IMR-90 (cell line): ENCODE measurements around the gene AGK. TPM values are rescaled to one million over a fixed set of nuclear protein-coding genes. Genes with fewer than 3 reads are reported as not detected.

Experiments used
- ATAC-seq: fragments of 200-7000 bp; cut with Tn5 transposase; 2 replicates; pipeline ENCODE4 v1.9.1; 2020; ENCODE audit warnings: low read depth, mild to moderate bottlenecking, moderate library complexity
- BruUV-seq: library from RNA; stranded (reverse); fragments of 400-500 nt; replicated peaks from 2 replicates; lab custom pipeline; 2021; lab: Mats Ljungman, UMichigan
- CTCF ChIA-PET: fragments of 300-600 bp; formaldehyde crosslinking; extraction: SDS; loops from one replicate; lab custom pipeline; 2021; ENCODE audit warnings: antibody characterized with exemption; lab: Yijun Ruan, JAX
- POLR2A ChIA-PET: fragments of 300-600 bp; sonication (Branson Sonifier 250); formaldehyde crosslinking; loops from one replicate; lab custom pipeline; 2022; ENCODE audit warnings: antibody characterized with exemption; ENCODE audit not compliant: unreplicated experiment; lab: Charles Lee
- DNase-seq: peaks from one replicate; pipeline ENCODE4 v3.0.0; 2013
- H2AFZ ChIP-seq: replicated peaks from 2 replicates; pipeline ENCODE3; 2013; ENCODE audit warnings: low read length, mild to moderate bottlenecking; ENCODE audit not compliant: poor library complexity
- H2AK5ac ChIP-seq: 2 replicates; pipeline ENCODE4 v1.6.1; 2013; ENCODE audit warnings: low read depth, low read length, inconsistent platforms
- H2AK9ac ChIP-seq: replicated peaks from 2 replicates; pipeline ENCODE3; 2013; ENCODE audit warnings: mild to moderate bottlenecking, low read depth, low read length, moderate library complexity; ENCODE audit not compliant: poor library complexity
- H2BK120ac ChIP-seq: 2 replicates; pipeline ENCODE4 v1.6.1; 2013; ENCODE audit warnings: low read depth, low read length, inconsistent platforms
- H2BK15ac ChIP-seq: 3 replicates; pipeline ENCODE4 v1.6.1; 2013; ENCODE audit warnings: low read depth, low read length, inconsistent platforms
- H2BK20ac ChIP-seq: 2 replicates; pipeline ENCODE4 v1.6.1; 2013; ENCODE audit warnings: low read depth, mild to moderate bottlenecking, inconsistent platforms, low read length, moderate library complexity
- H2BK5ac ChIP-seq: 2 replicates; pipeline ENCODE4 v1.6.1; 2013; ENCODE audit warnings: mild to moderate bottlenecking, low read depth, low read length, inconsistent platforms; ENCODE audit not compliant: poor library complexity, severe bottlenecking
- H3K14ac ChIP-seq: replicated peaks from 2 replicates; pipeline ENCODE4 v1.6.1; 2013; ENCODE audit warnings: low read depth, low read length, inconsistent platforms
- H3K18ac ChIP-seq: 2 replicates; pipeline ENCODE4 v1.6.1; 2013; ENCODE audit warnings: low read depth, low read length, control low read depth
- H3K23ac ChIP-seq: 2 replicates; pipeline ENCODE4 v1.6.1; 2013; ENCODE audit warnings: low read depth, low read length, inconsistent platforms
- H3K27ac ChIP-seq: 2 replicates; pipeline ENCODE4 v1.5.1; 2013; ENCODE audit warnings: mild to moderate bottlenecking, control low read depth, low read length; ENCODE audit not compliant: insufficient read depth
- H3K27me3 ChIP-seq: 2 replicates; pipeline ENCODE4 v1.6.1; 2013; ENCODE audit warnings: low read length; ENCODE audit not compliant: control insufficient read depth, insufficient read depth
- H3K36me3 ChIP-seq: 2 replicates; pipeline ENCODE4 v1.6.1; 2013; ENCODE audit warnings: low read length, mixed read lengths; ENCODE audit not compliant: control insufficient read depth, insufficient read depth
- H3K4ac ChIP-seq: 2 replicates; pipeline ENCODE4 v1.6.1; 2013; ENCODE audit warnings: low read depth, low read length, inconsistent platforms
- H3K4me1 ChIP-seq: 2 replicates; pipeline ENCODE4 v1.6.1; 2013; ENCODE audit warnings: low read length, mixed read lengths; ENCODE audit not compliant: control insufficient read depth, insufficient read depth
- H3K4me2 ChIP-seq: 2 replicates; pipeline ENCODE4 v1.6.1; 2013; ENCODE audit warnings: low read depth, mild to moderate bottlenecking, control low read depth, low read length, moderate library complexity
- H3K4me3 ChIP-seq: 2 replicates; pipeline ENCODE4 v1.5.1; 2013; ENCODE audit warnings: low read depth, mild to moderate bottlenecking, control low read depth, low read length, moderate library complexity; ENCODE audit not compliant: insufficient read depth
- H3K56ac ChIP-seq: 2 replicates; pipeline ENCODE4 v1.6.1; 2013; ENCODE audit warnings: low read length, inconsistent platforms; ENCODE audit not compliant: insufficient read depth; ENCODE audit errors: extremely low read depth
- H3K79me1 ChIP-seq, 2 experiments: 2 replicates each; pipeline ENCODE4 v1.6.1; 2013; ENCODE audit warnings: low read length in 2 of 2, inconsistent platforms in 1 of 2, low read depth in 1 of 2
- H3K9ac ChIP-seq: 2 replicates; pipeline ENCODE4 v1.6.1; 2013; ENCODE audit warnings: low read depth, low read length, control low read depth
- H3K9me1 ChIP-seq: 2 replicates; pipeline ENCODE4 v1.6.1; 2013; ENCODE audit warnings: low read length, inconsistent platforms; ENCODE audit not compliant: insufficient read depth
- H3K9me3 ChIP-seq: 2 replicates; pipeline ENCODE4 v1.6.1; 2013; ENCODE audit warnings: low read length; ENCODE audit not compliant: control insufficient read depth, insufficient read depth
- H4K20me1 ChIP-seq: 2 replicates; pipeline ENCODE4 v1.6.1; 2013; ENCODE audit warnings: low read length, inconsistent platforms; ENCODE audit not compliant: insufficient read depth
- H4K5ac ChIP-seq: 2 replicates; pipeline ENCODE4 v1.6.1; 2013; ENCODE audit warnings: mild to moderate bottlenecking, low read depth, low read length, control low read depth
- H4K8ac ChIP-seq, 2 experiments: 2 replicates each; pipeline ENCODE4 v1.6.1; 2013; ENCODE audit warnings: low read depth in 2 of 2, low read length in 2 of 2, control low read depth in 1 of 2, inconsistent platforms in 1 of 2
- H4K91ac ChIP-seq: 2 replicates; pipeline ENCODE4 v1.6.1; 2013; ENCODE audit warnings: low read depth, low read length, inconsistent platforms; ENCODE audit not compliant: insufficient read depth
- BHLHE40 ChIP-seq: fragments of 150-350 bp; IDR thresholded peaks from 2 replicates; pipeline ENCODE4 v1.6.1; 2016; ENCODE audit warnings: mild to moderate bottlenecking, low read depth, low read length
- CEBPB ChIP-seq: IDR thresholded peaks from 2 replicates; pipeline ENCODE4 v1.6.1; 2012; ENCODE audit warnings: low read depth, low read length, improper control_type of control experiment
- MAFK ChIP-seq: IDR thresholded peaks from 2 replicates; pipeline ENCODE4 v1.6.1; 2012; ENCODE audit warnings: low read depth, low read length, improper control_type of control experiment
- MAZ ChIP-seq: IDR thresholded peaks from 2 replicates; pipeline ENCODE4 v1.6.1; 2012; ENCODE audit warnings: low read depth, mild to moderate bottlenecking, low read length, improper control_type of control experiment, moderate library complexity, borderline replicate concordance
- MXI1 ChIP-seq: IDR thresholded peaks from 2 replicates; pipeline ENCODE4 v1.6.1; 2012; ENCODE audit warnings: low read depth, mild to moderate bottlenecking, low read length, moderate library complexity, borderline replicate concordance
- NFE2L2 ChIP-seq: fragments of 150-350 bp; IDR thresholded peaks from 2 replicates; pipeline ENCODE4 v1.6.1; 2016; ENCODE audit warnings: low read depth, mild to moderate bottlenecking, low read length
- POLR2A ChIP-seq: IDR thresholded peaks from 2 replicates; pipeline ENCODE4 v1.6.1; 2012; ENCODE audit warnings: mild to moderate bottlenecking, low read depth, low read length
- RFX5 ChIP-seq: IDR thresholded peaks from 2 replicates; pipeline ENCODE4 v1.8.0; 2012; ENCODE audit warnings: low read depth, mild to moderate bottlenecking, low read length, moderate library complexity
- WGBS, 2 experiments: methylation state at CpG; one replicate each; pipeline versions ENCODE4 v1.1.5 to v1.1.7; 2013; ENCODE audit warnings: missing lambda C conversion rate in 2 of 2; ENCODE audit not compliant: insufficient read length in 1 of 2; ENCODE audit errors: extremely low coverage in 2 of 2; 5-methylcytosine and 5-hydroxymethylcytosine counted together
- dilution Hi-C: fragments of 300-500 bp; cut with HindIII; formaldehyde crosslinking; loops from one replicate; pipeline ENCODE4 v1.14.3; 2018; ENCODE audit warnings: low sequenced_read_pairs; ENCODE audit not compliant: unreplicated experiment
- in situ Hi-C: fragments of 300-500 bp; cut with MboI; formaldehyde crosslinking; loops from 3 replicates; pipeline ENCODE4 v1.14.3; 2019; ENCODE audit warnings: low sequenced_read_pairs, inconsistent platforms, mixed read lengths
- intact Hi-C: fragments of 100-400 bp; cut with micrococcal nuclease; formaldehyde crosslinking; loops from 2 replicates; pipeline ENCODE4 v1.10.0; 2022
- polyA plus RNA-seq, 3 experiments: library from polyadenylated mRNA; depleted of rRNA; stranded (reverse); fragments of >200 nt; gene quantifications; 2 replicates each; pipeline ENCODE4 v1.2.3, GENCODE V29; 2012; ENCODE audit warnings: low replicate concordance in 1 of 3
- total RNA-seq: library from RNA; depleted of rRNA; stranded (reverse); fragments of >200 nt; gene quantifications from 2 replicates; pipeline ENCODE4 v1.2.3, GENCODE V29; 2012
- TF ChIP-seq, protein P1 (sequence below): fragments of 150-350 bp; IDR thresholded peaks from 2 replicates; pipeline ENCODE4 v1.6.1; 2016; ENCODE audit warnings: low read depth, mild to moderate bottlenecking, low read length, moderate library complexity, borderline replicate concordance
- TF ChIP-seq, protein P2 (sequence below): conservative IDR thresholded peaks from 2 replicates; pipeline ENCODE4 v1.5.1; 2012; ENCODE audit warnings: mild to moderate bottlenecking, low read depth, low read length, improper control_type of control experiment
- TF ChIP-seq, protein P3 (sequence below): fragments of 150-350 bp; IDR thresholded peaks from 2 replicates; pipeline ENCODE4 v1.6.1; 2017; ENCODE audit warnings: mild to moderate bottlenecking, antibody characterized with exemption, low read length, low read depth

The AGK gene
- total and polyA plus RNA-seq, 2 of the 4 experiments (the other 2 are of a cell fraction), result 35.5 to 37.3 TPM

DNA sequence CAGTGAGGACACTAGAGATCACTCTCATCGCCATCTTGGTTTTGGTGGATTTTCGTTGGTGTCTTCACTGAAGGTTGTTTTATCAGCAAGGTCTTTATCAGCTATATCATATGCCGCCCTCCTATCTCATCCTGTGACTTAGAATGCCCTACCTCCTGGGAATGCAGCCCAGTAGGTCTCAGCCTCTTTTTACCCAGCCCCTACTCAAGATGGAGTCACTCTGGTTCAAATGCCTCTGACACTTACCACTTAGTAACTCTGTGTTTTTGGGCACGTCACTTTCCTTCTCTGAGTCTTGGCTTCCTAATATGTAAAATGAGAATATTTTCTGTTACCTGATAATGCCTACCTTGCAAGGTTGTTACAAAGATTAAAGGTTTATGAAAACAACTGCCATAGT lies 37.7 kb downstream of the AGK start:
- Histone ChIP-seq H3K27ac (no peak overlapping the region), H2AK5ac (no peak overlapping the region), H2BK15ac (no peak overlapping the region), H3K23ac (no peak overlapping the region), H4K20me1 (no peaks in the 10 kb centered on the region), H3K4me1 (peaks cover 11% of the 10 kb centered on the region), H3K14ac (no peak overlapping the region), H3K27me3 (no peaks in the 10 kb centered on the region), H3K9me1 (peaks cover 10% of the 10 kb centered on the region), H3K79me1 (peaks cover 12 to 21% of the 10 kb centered on the region in 2 experiments; a peak in 3 of 4 replicates), H2BK20ac (no peak overlapping the region), H3K9me3 (no peaks in the 10 kb centered on the region), H4K5ac (no peak overlapping the region), H3K4me3 (no peak overlapping the region), H3K4me2 (no peak overlapping the region), H4K91ac (no peak overlapping the region), H3K18ac (no peak overlapping the region), H3K56ac (no peak overlapping the region), H3K36me3 (no peaks in the 10 kb centered on the region; the same call in 1 of the 2 replicates), H2AK9ac (no peak overlapping the region), H4K8ac (no peak overlapping the region), H3K9ac (no peak overlapping the region), H2AFZ (no peak overlapping the region), H2BK120ac (no peak overlapping the region), H2BK5ac (no peak overlapping the region), H3K4ac (no peak overlapping the region)
- ChIA-PET CTCF (interaction anchor here (0.7 kb wide), 1 partner anchor 19 kb away, joined by 4 read pairs; no protein-coding TSS in a partner anchor), POLR2A (no interaction called here)
- WGBS, 2 experiments, result 100% methylated on average over 1 of the region's 4 CpGs; no CpG with 5 or more reads in 1 of the 2 experiments
- no peak for ATAC-seq
- DNase-seq, result no peak
- no peak for TF ChIP-seq NFE2L2
- no peak for TF ChIP-seq BHLHE40
- no peak for TF ChIP-seq POLR2A
- TF ChIP-seq, protein P1, sequence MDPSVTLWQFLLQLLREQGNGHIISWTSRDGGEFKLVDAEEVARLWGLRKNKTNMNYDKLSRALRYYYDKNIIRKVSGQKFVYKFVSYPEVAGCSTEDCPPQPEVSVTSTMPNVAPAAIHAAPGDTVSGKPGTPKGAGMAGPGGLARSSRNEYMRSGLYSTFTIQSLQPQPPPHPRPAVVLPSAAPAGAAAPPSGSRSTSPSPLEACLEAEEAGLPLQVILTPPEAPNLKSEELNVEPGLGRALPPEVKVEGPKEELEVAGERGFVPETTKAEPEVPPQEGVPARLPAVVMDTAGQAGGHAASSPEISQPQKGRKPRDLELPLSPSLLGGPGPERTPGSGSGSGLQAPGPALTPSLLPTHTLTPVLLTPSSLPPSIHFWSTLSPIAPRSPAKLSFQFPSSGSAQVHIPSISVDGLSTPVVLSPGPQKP, result no peak
- no peak for TF ChIP-seq CEBPB
- TF ChIP-seq MAFK, result no peak
- no peak for TF ChIP-seq RFX5
- no peak for TF ChIP-seq MXI1
- TF ChIP-seq, protein P2, sequence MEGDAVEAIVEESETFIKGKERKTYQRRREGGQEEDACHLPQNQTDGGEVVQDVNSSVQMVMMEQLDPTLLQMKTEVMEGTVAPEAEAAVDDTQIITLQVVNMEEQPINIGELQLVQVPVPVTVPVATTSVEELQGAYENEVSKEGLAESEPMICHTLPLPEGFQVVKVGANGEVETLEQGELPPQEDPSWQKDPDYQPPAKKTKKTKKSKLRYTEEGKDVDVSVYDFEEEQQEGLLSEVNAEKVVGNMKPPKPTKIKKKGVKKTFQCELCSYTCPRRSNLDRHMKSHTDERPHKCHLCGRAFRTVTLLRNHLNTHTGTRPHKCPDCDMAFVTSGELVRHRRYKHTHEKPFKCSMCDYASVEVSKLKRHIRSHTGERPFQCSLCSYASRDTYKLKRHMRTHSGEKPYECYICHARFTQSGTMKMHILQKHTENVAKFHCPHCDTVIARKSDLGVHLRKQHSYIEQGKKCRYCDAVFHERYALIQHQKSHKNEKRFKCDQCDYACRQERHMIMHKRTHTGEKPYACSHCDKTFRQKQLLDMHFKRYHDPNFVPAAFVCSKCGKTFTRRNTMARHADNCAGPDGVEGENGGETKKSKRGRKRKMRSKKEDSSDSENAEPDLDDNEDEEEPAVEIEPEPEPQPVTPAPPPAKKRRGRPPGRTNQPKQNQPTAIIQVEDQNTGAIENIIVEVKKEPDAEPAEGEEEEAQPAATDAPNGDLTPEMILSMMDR, result no peak
- no peak for TF ChIP-seq MAZ
- TF ChIP-seq, protein P3, sequence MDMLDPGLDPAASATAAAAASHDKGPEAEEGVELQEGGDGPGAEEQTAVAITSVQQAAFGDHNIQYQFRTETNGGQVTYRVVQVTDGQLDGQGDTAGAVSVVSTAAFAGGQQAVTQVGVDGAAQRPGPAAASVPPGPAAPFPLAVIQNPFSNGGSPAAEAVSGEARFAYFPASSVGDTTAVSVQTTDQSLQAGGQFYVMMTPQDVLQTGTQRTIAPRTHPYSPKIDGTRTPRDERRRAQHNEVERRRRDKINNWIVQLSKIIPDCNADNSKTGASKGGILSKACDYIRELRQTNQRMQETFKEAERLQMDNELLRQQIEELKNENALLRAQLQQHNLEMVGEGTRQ, result no peak
- no TSS peak for BruUV-seq
- dilution Hi-C loops (no loop called here), in situ Hi-C loops (no loop called here), intact Hi-C loops (loop anchor here (5.0 kb wide), 1 partner anchor 37 kb away; the partner anchor contains the start of gene AGK)
